CD1c-positive myeloid dendritic cell (primary cell): ENCODE measurements around the gene B9D1.

ENCODE experiments used
- DNase-seq: peaks from one replicate; pipeline ENCODE4 v3.0.0-alpha.2; 2016; ENCODE audit errors: extremely low spot score

B9D1 gene

GRCh38 chr17:19320876-19321275 is 41.6 kb downstream of the B9D1 start:
- DNase-seq: no peak

GRCh38 chr17:19319771-19320505 is 42.6 kb downstream of the B9D1 start:
- DNase-seq: no peak

GRCh38 chr17:19318611-19319010 is 43.9 kb downstream of the B9D1 start:
- DNase-seq: no peak

- peak; percentile 35 for DNase-seq
Observed at GRCh38 chr17:19317359-19318095, 45.0 kb downstream of the B9D1 start.

- no peak for DNase-seq
Observed at GRCh38 chr17:19316761-19317358, 45.7 kb downstream of the B9D1 start.

GRCh38 chr17:19315104-19315503 is 47.4 kb downstream of the B9D1 start:
- no peak for DNase-seq

GRCh38 chr17:19313746-19314651 is 48.5 kb downstream of the B9D1 start:
- DNase-seq: no peak

GRCh38 chr17:19313066-19313745 is 49.3 kb downstream of the B9D1 start:
- DNase-seq: no peak

GRCh38 chr17:19312406-19312805 is 50.1 kb downstream of the B9D1 start:
- DNase-seq: no peak

GRCh38 chr17:19311421-19312215 is 50.9 kb downstream of the B9D1 start:
- peak; percentile 71 for DNase-seq

GRCh38 chr17:19311016-19311415 is 51.5 kb downstream of the B9D1 start:
- no peak for DNase-seq

- DNase-seq: no peak
Observed at GRCh38 chr17:19310151-19310550, 52.4 kb downstream of the B9D1 start.

- DNase-seq: no peak
Observed at GRCh38 chr17:19309701-19310100, 52.8 kb downstream of the B9D1 start.

- no peak for DNase-seq
Observed at GRCh38 chr17:19308398-19308797, 54.1 kb downstream of the B9D1 start.

- DNase-seq: no peak
Observed at GRCh38 chr17:19307521-19307920, 55.0 kb downstream of the B9D1 start.

- peak; percentile 94 for DNase-seq
Observed at GRCh38 chr17:19306160-19307111, 56.1 kb downstream of the B9D1 start.

GRCh38 chr17:19305761-19306159 is 56.8 kb downstream of the B9D1 start:
- no peak for DNase-seq

- DNase-seq: peak; percentile 41
Observed at GRCh38 chr17:19305256-19305655, 57.3 kb downstream of the B9D1 start.

- DNase-seq: no peak
Observed at GRCh38 chr17:19304751-19305150, 57.8 kb downstream of the B9D1 start.
